BLaER1 treated with 17β-estradiol and CSF1 and Interleukin-3, amounts not matched to agents 10 nM and 100 nM (cell line): Measurements from ENCODE around the gene MAMDC2.
A peak's percentile ranks its signal among the peaks of the same experiment; 100 is the strongest.

Source experiments
- H3K27ac ChIP-seq, 11 experiments: shearing (Covaris generic); formaldehyde crosslinking; 2 replicates each; pipeline ENCODE4 v1.8.1; 2022
- H3K27me3 ChIP-seq, 11 experiments: shearing (Covaris generic); formaldehyde crosslinking; 2 replicates each; pipeline ENCODE4 v1.8.1; 2022
- H3K36me3 ChIP-seq, 11 experiments: shearing (Covaris generic); formaldehyde crosslinking; 2 replicates each; pipeline ENCODE4 v1.8.1; 2022
- H3K4me1 ChIP-seq, 10 experiments: shearing (Covaris generic); formaldehyde crosslinking; 2 replicates each; pipeline ENCODE4 v1.8.1; 2022
- H3K4me2 ChIP-seq, 11 experiments: shearing (Covaris generic); formaldehyde crosslinking; 2 replicates each; pipeline ENCODE4 v1.8.1; 2022
- H3K4me3 ChIP-seq, 10 experiments: shearing (Covaris generic); formaldehyde crosslinking; 2 replicates each; pipeline ENCODE4 v1.8.1; 2022
- H3K9ac ChIP-seq, 11 experiments: shearing (Covaris generic); formaldehyde crosslinking; 2 replicates each; pipeline ENCODE4 v1.8.1; 2022
- H3K9me3 ChIP-seq, 11 experiments: shearing (Covaris generic); formaldehyde crosslinking; replicated peaks in 1 of 11; 2 replicates each; pipeline ENCODE4 v1.8.1; 2022
- H4K20me1 ChIP-seq, 11 experiments: shearing (Covaris generic); formaldehyde crosslinking; 2 replicates each; pipeline ENCODE4 v1.8.1; 2022
- Cebpa-rat ChIP-seq, 11 experiments: shearing (Covaris generic); IDR thresholded peaks; 2 replicates each; pipeline ENCODE4 v1.8.1; 2022

MAMDC2 gene

DNA sequence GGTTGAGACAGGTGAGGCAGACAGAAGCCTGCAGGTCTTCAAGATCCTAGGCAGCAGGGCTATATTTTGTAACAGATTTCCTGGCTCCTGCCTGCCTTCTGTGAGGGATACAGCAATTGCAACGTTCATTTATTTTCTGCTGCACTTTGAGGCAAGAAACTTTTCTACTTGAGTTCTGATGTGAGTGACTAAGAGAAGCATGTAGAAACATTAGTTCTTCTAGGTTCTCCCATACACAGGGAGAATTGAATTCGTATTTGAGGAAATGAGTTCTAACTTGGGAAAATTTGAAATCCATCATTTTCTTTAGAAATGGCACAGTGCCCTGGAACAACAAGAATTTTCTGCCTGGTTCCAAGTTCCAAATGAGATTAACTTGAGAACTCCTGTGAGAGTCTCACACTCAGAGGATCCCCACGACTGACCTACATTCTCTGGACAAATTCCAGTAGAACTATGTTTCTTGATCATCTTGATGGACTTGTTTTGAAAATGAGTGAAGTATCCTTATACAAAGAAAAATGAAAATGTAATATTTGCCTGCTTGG is 15.0 kb downstream of the MAMDC2 start:
- Histone ChIP-seq H3K4me2 (no peak overlapping the region), H3K9me3 (no peaks in the 10 kb centered on the region), H3K9ac (no peak overlapping the region), H3K27me3 (no peaks in the 10 kb centered on the region), H4K20me1 (no peaks in the 10 kb centered on the region), H3K4me3 (no peak overlapping the region), H3K4me1 (peaks cover 0 to 22% (median 7%) of the 10 kb centered on the region in 10 experiments; a peak in 10 of 20 replicates), H3K27ac (no peak overlapping the region), H3K36me3 (no peaks in the 10 kb centered on the region)
- TF ChIP-seq Cebpa-rat (IDR thresholded peaks at IDR 0.05), result no peak

GRCh38 chr9:70060148-70060882 is 16.7 kb downstream of the MAMDC2 start:
- H3K4me1 ChIP-seq, result peaks cover 0 to 10% (median 4%) of the 10 kb centered on the region in 10 experiments; a peak in 7 of 20 replicates
- H3K27ac ChIP-seq, result no peak overlapping the region
- no peaks in the 10 kb centered on the region for H3K36me3 ChIP-seq
- no peaks in the 10 kb centered on the region for H3K9me3 ChIP-seq
- H4K20me1 ChIP-seq, result no peaks in the 10 kb centered on the region
- no peaks in the 10 kb centered on the region for H3K27me3 ChIP-seq
- H3K9ac ChIP-seq, result no peak overlapping the region
- no peak overlapping the region for H3K4me3 ChIP-seq
- no peak for TF ChIP-seq Cebpa-rat (IDR thresholded peaks at IDR 0.05)
- no peak overlapping the region for H3K4me2 ChIP-seq

DNA sequence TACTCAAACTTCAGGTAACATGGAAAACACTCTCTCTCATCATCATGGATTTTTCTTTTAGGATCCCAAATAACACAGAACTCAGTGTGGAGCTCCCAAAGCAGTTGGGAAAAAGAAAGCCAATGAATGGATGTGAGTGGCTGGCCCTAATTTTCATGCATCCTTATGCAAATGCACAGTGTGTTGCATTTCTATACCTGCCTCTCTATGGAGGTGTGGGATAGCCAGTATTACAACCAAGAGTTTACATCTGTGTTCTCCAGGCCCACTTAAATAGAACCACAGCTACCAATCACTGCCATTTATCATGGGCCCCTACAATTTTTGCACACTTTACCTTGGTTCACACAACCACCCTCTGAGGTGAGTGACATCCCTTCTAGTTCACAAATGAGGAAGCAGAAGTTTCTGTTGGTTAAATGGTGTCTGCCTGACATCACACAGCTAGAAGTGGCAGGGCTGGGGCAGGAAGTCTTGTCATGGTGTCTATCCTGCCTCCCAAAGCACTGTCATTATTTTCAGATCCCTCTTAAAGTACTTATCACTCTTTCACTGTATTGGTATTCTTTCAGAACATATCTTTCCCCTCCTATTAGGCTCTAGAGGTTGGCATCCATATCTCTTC is 17.3 kb downstream of the MAMDC2 start:
- Histone ChIP-seq H3K9ac (no peak overlapping the region), H3K4me3 (no peak overlapping the region), H3K9me3 (no peaks in the 10 kb centered on the region), H3K4me1 (peaks cover 0 to 10% (median 4%) of the 10 kb centered on the region in 10 experiments; a peak in 7 of 20 replicates), H3K4me2 (peak overlapping the region in 5 of 11 experiments; percentile 10 to 39 (median 18); a peak in 5 of 22 replicates), H3K27me3 (no peaks in the 10 kb centered on the region), H3K36me3 (no peaks in the 10 kb centered on the region), H4K20me1 (no peaks in the 10 kb centered on the region), H3K27ac (no peak overlapping the region)
- no peak for TF ChIP-seq Cebpa-rat (IDR thresholded peaks at IDR 0.05)

DNA sequence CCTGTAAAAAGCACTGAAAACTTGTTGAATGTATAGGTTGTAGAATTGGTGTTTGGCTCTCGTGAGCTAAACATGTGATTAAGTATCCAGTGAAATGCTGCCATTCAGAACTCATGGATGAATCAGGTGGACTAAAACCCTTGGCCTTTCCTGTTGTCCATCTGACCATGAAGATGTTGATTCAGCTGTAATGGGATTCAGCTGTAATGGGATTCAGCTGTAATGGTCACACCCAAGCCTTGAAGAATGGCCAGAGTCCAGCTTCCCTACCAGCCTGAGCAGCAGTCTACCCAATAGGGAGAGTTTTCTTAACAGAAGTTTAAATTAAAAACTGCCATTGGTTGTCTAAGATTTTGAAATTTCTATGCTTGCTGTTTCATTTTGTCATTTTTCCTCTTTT is 18.1 kb downstream of the MAMDC2 start:
- Histone ChIP-seq H4K20me1 (no peaks in the 10 kb centered on the region), H3K4me3 (no peak overlapping the region), H3K4me2 (peak overlapping the region in 4 of 11 experiments; percentile 10 to 39 (median 19); a peak in 4 of 22 replicates), H3K27me3 (no peaks in the 10 kb centered on the region), H3K36me3 (no peaks in the 10 kb centered on the region), H3K9me3 (no peaks in the 10 kb centered on the region), H3K9ac (no peak overlapping the region), H3K4me1 (peaks cover 0 to 10% (median 4%) of the 10 kb centered on the region in 10 experiments; a peak in 7 of 20 replicates), H3K27ac (no peak overlapping the region)
- TF ChIP-seq Cebpa-rat (IDR thresholded peaks at IDR 0.05), result no peak

DNA sequence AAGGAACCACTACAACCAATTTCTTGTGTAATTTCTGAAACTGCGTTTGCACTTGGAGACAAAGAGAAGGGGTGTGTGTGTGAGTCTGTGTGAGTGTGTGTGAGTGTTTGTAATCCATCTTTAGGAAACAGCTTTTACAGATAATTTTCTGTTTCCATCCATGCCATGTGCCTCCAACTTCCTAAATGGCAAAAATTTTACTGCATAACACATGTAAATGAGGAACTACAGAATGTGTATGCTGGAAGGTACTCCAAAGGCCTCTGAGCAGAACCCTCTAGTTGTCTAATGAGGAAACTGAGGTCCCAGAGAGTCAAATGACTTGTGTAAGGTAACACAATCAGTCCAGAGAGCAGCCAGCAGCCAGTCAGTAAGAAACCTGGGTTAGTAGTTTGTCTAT is 20.8 kb downstream of the MAMDC2 start:
- Histone ChIP-seq H3K27ac (no peak overlapping the region), H3K9ac (no peak overlapping the region), H3K4me1 (peaks cover 0 to 10% (median 4%) of the 10 kb centered on the region in 10 experiments; a peak in 7 of 20 replicates), H3K27me3 (no peaks in the 10 kb centered on the region), H3K9me3 (no peaks in the 10 kb centered on the region), H3K4me2 (no peak overlapping the region), H4K20me1 (no peaks in the 10 kb centered on the region), H3K4me3 (no peak overlapping the region), H3K36me3 (no peaks in the 10 kb centered on the region)
- no peak for TF ChIP-seq Cebpa-rat (IDR thresholded peaks at IDR 0.05)

DNA sequence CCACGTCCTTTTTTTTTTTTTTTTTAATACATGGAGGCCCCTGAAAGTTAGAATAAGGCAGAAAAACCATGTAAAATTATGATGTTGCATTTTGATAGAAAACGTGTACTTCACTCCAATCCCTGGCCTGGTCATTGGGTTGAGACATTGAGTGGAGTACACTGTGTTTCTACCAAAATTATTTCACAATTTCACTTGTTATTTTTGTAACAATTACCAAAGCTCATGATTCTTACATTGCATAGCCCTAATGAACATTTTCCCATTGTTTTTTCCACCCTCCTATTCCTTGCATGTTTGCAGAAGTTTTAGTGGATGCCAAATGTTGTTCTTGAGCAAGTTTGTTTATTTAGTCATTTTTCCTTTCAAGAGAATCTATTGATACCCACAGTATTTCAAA is 21.9 kb downstream of the MAMDC2 start:
- no peak overlapping the region for H3K4me2 ChIP-seq
- H3K9me3 ChIP-seq, result no peaks in the 10 kb centered on the region
- no peak for TF ChIP-seq Cebpa-rat (IDR thresholded peaks at IDR 0.05)
- no peak overlapping the region for H3K4me3 ChIP-seq
- no peaks in the 10 kb centered on the region for H3K27me3 ChIP-seq
- H3K4me1 ChIP-seq, result peaks cover 0 to 10% (median 4%) of the 10 kb centered on the region in 10 experiments; a peak in 7 of 20 replicates
- no peaks in the 10 kb centered on the region for H3K36me3 ChIP-seq
- no peak overlapping the region for H3K9ac ChIP-seq
- H3K27ac ChIP-seq, result no peak overlapping the region
- H4K20me1 ChIP-seq, result no peaks in the 10 kb centered on the region

DNA sequence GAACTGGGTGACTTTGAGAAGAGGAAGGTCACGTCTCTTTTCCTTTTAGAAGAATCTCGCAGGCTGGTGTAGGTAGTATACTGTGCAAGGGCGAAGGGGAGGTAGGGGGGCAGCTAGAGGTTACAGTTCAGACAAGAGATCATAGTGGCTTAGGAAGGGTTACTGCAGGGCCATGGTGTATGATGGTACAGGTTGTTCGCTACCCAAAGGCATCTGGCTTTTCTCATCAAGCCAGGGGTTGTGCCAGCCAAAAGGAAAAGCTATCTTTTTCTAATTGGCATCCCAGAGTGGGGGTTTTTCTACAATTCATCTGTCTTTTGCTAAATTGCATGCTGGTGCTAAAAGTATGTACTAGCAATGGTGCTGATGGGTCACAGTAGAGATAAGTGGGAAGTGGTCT is 22.8 kb downstream of the MAMDC2 start:
- Histone ChIP-seq H3K36me3 (no peaks in the 10 kb centered on the region), H3K4me1 (peaks cover 0 to 5% (median under 1%) of the 10 kb centered on the region in 10 experiments; a peak in 7 of 20 replicates), H3K9me3 (no peaks in the 10 kb centered on the region), H3K27me3 (no peaks in the 10 kb centered on the region), H3K9ac (no peak overlapping the region), H3K27ac (no peak overlapping the region), H3K4me3 (no peak overlapping the region), H4K20me1 (no peaks in the 10 kb centered on the region), H3K4me2 (no peak overlapping the region)
- TF ChIP-seq Cebpa-rat (IDR thresholded peaks at IDR 0.05), result no peak

DNA sequence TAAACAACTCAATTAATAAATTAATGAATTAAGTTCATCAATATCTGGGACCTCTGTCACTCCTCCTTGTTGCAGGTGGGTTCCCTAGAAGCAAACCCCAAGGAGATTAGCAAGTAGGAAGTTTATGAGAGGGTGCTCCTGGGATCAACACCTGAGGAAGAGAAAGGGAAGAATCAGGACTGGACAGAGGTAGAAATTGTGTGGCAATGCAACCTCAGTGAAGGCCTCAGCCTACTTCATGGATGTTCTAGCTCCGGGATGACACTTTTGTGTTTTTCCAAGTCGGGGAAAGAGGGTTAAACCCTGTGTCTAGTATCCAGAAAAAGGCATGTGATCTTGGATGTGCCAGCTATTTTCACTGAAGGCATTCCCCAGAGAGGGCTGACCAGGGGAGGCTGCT is 23.2 kb downstream of the MAMDC2 start:
- Histone ChIP-seq H4K20me1 (no peaks in the 10 kb centered on the region), H3K9me3 (no peaks in the 10 kb centered on the region), H3K36me3 (no peaks in the 10 kb centered on the region), H3K4me3 (no peak overlapping the region), H3K27me3 (no peaks in the 10 kb centered on the region), H3K4me1 (peaks cover 0 to under 1% (median 0%) of the 10 kb centered on the region in 10 experiments; a peak in 1 of 20 replicates), H3K4me2 (no peak overlapping the region), H3K27ac (no peak overlapping the region), H3K9ac (no peak overlapping the region)
- no peak for TF ChIP-seq Cebpa-rat (IDR thresholded peaks at IDR 0.05)

DNA sequence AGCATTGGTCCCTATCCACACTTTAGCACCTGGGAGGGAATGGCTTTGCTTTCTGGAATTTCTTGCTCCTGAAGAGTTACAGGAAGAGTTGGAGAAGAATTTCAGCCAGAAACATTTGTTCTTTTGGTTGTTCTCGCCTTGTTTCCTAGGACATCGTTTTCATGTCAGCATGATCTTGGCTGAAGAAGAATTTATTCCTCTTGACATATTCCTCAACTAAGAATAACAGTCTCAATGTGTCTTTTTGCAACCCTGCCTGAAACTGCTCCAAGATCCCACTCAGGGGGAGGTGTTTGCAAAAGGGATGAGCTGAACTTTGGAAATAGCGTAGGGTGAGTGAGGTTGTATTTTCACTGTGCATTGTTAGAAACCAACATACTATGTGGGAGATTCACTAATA is 26.1 kb downstream of the MAMDC2 start:
- Histone ChIP-seq H3K9ac (no peak overlapping the region), H4K20me1 (no peaks in the 10 kb centered on the region), H3K27me3 (no peaks in the 10 kb centered on the region), H3K4me1 (no peaks in the 10 kb centered on the region), H3K9me3 (no peaks in the 10 kb centered on the region), H3K4me3 (no peak overlapping the region), H3K27ac (no peak overlapping the region), H3K36me3 (no peaks in the 10 kb centered on the region), H3K4me2 (no peak overlapping the region)
- TF ChIP-seq Cebpa-rat (IDR thresholded peaks at IDR 0.05), result no peak
